NCI-H1930 (cell line): Measurements from ENCODE around the gene EFS.

Experiments used
- DNase-seq, 2 experiments: peaks; one replicate each; lab custom pipeline; 2025; lab: John Stamatoyannopoulos, UW

EFS gene

GRCh38 chr14:23379366-23380196 is 14.6 kb upstream of the EFS start:
- DNase-seq, result peak; percentile 9 to 41

DNA sequence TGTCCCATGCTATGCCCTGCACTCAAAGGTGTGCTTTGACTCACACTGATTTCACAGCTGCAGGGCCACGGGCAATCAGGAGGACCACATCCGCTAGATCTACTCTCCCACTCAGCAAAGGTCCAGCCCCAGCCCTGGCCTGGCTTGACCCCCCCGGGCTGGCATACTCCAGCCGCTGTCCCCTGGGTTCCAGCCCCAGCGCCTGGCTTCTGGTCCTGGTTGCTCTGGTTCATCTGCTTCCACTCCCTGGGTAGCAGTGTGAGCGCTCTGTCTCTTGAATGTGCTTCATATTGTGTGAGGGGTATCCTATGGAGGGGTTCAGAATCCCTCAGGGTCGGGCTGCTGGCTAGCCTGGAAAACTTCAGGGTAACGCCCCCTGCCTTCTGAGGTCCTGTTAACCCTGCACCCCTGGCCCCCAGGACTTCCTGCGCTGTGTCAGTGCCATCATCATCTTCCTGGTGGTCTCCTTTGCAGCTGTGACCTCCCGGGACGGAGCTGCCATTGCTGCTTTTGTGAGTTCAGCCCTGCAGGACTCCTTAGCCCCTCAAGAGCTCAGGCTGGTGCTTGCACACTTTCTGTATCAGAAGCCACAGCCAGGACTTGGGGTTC is 13.7 kb upstream of the EFS start:
- no peak for DNase-seq

DNA sequence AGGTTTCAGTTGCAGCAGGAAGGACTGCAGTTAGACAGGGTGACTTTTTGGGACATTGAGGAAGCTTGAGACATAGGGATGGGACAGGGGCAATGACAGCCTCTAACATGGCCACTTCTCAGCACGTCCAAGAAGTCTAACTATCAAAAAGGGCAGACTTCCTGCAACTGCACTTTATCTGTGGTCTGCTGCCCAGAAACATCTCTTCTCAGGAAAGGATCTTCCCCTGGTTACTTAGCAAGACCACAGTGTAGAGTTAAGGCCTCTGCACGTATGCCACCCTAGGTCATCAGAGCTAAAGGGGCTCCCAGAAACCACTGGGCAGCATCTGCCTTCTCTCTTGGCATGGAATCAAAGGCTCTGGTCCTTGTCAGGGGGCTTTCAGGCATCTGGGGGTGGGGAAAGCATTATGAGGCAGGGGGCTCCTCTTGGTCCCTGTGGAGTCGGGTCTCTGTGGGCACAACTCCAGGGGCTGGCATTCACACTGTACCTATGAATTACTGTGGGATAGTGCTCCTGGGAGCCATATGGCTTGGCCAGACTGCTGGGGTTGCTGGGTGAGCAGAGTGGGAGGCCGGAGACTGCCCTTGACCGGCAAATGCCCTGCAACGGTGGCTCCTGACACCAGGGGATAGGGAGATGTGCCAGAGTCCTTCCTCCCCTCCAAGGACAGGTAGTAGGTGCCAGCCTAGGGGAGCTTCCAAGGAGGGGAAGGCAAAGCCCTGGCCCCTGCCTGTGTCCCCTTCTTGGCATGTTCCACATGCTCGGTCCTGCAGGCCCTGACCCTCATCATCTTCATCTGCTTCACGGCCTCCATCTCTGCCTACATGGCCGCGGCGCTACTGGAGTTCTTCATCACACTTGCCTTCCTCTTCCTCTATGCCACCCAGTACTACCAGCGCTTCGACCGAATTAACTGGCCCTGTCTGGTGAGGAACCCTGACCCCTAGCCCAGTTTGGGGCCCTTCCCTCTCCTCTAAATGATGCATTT is 12.9 kb upstream of the EFS start:
- no peak for DNase-seq

DNA sequence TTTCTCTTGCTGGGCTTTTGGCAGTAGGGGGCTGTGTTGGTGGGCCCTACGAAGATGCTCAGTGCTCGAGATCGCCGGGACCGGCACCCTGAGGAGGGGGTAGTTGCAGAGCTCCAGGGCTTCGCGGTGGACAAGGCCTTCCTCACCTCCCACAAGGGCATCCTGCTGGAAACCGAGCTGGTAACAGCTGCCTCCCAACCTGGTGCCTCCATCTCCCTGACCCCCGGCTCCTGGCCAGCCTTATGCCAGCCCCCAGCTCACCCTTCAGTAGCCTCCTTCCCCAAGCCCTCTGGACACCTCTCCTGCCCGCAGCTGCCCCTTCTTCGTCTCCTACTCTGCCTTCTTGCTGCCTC is 12.2 kb upstream of the EFS start:
- DNase-seq, result no peak

DNA sequence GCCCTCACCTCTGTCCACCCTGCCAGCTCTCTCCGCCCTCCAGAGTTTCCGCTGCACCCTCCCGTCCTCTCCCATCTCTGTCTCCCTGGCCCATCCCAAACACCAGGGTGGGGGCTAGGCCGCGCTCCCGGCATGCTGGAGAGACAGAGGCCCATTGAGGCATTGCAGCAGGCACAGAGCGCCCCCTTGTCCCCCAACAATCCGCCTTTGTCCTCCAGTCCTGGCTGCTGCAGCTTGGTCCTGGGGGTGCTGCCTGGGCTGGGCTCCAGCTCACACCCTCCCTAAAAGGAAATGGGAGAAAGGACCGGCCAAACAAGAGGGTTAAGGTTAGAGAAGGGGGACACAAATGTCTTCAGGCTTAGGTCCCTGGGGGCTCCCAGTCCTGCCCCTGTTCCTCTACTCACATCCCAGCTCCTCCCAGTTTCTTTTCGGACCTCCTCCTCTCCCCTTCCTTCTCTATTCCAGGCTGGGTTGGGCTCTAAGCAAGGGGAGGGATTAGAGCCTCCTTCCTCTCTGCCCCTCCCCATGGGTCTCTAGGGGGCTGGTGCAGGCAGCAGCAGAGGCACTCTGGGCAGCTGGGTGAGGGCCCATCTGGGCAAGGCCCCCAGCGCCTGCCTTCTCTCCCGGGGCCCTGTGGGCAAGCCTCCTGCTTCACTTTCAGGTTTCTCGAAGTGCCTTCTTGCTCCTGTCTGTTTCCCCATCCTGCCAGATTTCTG is 11.7 kb upstream of the EFS start, which contains the start of gene CMTM5:
CMTM5 (plus strand) TSS at position 565 of the 716 bp plus-strand sequence. CDS start 206 bp downstream, outside the sequence.
- DNase-seq, result no peak

DNA sequence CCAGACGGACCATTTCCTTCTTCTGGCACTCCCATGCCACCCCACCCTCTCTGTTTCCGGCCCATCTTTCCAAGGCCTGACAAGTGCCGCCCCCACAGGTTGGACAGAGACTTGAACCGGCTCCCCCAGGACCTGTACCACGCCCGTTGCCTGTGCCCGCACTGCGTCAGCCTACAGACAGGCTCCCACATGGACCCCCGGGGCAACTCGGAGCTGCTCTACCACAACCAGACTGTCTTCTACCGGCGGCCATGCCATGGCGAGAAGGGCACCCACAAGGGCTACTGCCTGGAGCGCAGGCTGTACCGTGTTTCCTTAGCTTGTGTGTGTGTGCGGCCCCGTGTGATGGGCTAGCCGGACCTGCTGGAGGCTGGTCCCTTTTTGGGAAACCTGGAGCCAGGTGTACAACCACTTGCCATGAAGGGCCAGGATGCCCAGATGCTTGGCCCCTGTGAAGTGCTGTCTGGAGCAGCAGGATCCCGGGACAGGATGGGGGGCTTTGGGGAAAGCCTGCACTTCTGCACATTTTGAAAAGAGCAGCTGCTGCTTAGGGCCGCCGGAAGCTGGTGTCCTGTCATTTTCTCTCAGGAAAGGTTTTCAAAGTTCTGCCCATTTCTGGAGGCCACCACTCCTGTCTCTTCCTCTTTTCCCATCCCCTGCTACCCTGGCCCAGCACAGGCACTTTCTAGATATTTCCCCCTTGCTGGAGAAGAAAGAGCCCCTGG is 10.7 kb upstream of the EFS start:
- DNase-seq, result no peak

DNA sequence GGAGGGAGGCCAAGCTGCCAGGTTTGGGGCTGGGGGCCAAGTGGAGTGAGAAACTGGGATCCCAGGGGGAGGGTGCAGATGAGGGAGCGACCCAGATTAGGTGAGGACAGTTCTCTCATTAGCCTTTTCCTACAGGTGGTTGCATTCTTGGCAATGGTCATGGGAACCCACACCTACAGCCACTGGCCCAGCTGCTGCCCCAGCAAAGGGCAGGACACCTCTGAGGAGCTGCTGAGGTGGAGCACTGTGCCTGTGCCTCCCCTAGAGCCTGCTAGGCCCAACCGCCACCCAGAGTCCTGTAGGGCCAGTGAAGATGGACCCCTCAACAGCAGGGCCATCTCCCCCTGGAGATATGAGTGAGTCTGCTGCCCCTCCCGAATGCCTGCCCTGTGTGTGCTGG is 8.1 kb upstream of the EFS start:
- no peak for DNase-seq

GRCh38 chr14:23372509-23372908 is 7.5 kb upstream of the EFS start, which contains the start of gene IL25:
Gene IL25 (plus strand): TSS chr14:23372809.
- DNase-seq, result no peak

DNA sequence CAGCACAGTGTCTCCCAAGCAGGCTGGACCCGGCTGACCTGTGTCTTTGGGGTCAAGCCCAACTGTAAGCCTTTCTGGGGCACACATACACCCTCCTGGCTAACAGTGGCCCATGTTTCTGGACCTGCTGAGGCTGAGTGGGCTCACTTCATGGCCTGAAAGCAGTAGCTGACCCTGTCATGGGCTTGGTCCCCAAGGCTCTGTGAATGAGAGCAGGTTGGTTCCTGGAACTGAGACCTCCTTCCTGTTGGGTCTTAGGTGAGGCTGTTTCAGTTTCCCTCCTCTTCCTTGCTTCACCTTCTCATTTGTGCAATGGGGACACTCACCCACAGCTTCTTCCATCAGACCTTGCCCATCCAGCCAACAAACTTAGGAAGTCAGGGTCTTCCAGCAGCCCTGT is 6.9 kb upstream of the EFS start:
- no peak for DNase-seq

GRCh38 chr14:23370221-23370620 is 5.2 kb upstream of the EFS start:
- no peak for DNase-seq

DNA sequence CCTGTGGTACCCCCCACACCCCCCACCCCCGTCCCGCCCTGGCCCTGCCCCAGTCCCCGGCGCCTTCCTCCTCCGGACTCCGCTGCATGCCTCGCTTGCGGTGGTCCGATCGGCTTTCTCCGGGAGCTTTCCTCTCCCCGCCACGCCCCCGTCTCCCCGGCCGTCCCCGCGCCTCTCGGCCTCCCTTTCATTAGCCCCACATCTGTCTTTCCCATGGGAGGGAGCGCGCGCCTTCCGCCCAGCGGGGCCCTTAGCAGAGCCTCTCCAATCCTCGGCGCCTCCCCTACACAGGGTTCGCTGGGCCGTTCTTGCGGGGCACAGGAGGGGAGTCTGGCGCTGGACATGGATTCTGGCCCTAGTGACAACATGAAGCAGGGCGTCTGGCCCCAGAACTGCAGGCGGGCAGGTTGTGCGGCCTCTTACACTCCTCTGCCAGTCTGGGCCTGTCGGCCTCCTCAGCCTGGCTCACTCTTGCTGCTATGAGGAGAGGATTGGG is 1.5 kb upstream of the EFS start:
- no peak for DNase-seq

DNA sequence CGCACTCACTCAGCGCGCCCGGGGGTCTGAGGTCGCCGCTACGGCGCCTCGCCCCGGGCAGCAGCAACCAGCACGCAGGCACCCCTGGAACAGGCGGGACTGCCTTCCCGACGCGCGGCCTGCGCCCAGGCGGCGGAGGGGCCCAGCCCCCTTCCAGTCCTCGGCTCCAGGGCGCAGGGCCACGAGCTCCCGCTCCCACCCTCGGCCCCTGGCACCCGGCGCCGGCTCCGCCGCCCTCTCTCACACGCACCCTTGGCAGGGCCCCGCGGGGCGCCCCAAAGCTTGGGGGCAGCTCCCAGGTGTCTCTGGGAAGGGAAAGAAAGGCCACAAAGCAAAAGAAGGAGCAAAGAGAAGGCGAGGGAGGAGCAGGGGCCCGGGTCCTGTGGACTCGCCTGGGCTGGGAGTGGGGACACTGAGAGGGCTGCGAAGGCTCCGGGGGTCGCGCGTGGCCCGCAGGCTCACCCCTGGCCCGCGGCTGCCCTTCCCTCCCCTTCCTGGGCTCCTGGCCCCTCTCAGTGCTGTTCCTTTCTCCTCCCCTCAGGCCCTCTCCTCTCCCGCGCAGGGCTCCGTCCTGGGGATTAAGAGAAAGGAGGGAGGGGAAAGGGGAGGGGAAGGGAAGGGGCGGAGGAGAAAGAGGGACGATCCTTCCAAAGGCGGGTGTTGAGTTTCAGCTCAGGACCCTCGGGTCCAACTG is 907 bp upstream of the EFS start:
- DNase-seq, result no peak

DNA sequence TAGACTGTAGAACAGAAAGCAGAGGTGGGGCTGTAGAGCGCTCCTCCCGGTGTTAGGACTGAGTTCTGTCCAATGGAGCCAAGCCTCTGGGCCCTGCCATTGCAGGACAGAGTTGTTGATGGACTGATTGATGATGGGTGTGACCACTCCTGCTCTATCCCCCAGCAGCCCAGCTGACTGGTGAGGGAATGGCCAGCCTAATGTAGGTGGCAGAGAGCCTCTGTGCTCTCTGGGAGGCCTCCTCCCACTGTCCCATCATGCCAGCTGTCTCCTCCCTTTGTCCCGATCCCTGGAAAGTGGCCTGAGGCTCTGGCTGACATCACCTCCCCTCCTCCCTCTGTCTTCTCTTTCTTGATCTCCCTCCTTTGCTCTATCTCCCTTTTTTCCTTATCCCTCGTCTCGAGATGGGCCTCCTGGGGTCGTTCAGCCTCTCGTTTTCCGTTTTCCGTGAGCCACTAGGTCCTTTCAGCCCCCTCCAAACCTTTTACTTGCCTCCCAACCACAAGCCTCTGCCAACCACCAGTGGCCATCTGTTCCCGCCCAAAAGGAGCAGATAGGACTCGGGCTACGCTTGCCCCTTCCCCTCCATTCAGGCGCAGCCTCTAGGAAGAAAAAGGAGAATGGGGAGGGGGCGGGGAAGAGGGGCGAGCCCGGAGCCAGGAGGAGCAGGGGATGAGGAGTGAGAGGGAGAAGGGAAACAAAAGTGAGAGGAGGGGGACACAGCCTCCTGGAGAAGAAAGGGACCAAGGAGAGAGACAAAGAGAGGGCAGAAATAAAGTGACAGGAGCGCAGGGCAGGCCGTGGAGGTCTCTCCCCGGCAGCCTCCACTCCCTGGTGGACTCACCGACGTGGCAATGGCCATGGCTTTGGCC is 572 bp downstream of the EFS start:
- no peak for DNase-seq

DNA sequence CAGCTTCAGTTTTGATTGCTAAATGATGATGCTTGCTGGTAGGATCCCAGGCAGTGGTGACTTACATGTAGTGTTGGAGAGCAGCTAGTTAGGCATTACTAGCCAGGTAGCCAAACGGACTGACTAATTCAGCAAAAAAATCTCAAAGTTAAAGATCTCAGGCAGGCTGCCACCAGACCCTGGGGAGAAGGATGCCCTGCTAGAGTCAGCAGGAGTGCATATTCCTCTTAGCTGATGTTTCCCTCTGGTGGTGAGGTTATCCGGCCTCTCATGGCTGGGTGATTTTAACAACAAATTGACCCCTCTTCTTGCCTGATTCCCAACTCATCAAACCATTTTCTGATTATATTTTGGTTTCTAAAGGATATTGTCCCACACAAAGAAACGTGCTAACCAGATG is 2.8 kb downstream of the EFS start:
- no peak for DNase-seq

DNA sequence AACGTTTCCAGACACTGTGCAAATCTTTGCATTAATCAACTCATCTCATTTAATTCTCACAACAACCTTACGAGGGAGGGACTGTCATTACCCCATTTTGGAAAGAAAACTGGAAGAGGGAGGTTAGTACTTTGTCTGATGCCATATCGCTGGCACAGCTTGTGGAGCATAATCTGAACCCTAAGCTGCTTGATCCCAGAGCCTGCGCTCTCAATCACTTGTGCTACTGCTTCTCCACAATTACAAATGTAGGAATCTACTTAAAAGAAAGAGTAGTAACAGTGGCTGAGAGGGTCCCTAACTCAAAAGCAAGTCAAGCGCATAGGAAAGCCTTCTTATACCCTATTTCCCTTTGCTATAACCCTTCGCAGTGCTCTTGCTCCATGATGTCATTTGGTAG is 3.2 kb downstream of the EFS start:
- DNase-seq, result no peak

DNA sequence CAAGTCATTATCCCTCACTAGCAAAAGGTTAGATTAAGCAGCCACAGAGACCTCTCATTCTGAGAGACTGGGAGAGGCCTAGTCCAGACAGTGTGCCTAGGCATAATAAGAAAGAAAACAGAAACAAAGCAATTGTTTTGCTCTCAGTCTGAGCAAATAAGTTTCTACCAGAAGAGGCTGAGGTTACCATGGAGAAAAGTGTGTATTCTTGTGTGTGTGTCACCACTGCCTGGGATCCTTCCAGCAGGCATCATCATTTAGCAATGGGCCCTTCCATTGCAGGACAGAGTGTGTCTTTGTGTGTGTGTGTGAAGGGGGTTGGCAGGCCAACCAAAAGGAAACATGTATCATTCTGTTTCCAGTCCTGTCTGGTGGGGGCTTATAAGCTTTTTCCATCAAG is 3.7 kb downstream of the EFS start:
- DNase-seq, result no peak

- DNase-seq, result no peak
Observed at GRCh38 chr14:23360496-23360895, 4.5 kb downstream of the EFS start.

- DNase-seq, result no peak
Observed at GRCh38 chr14:23359722-23360447, 5.1 kb downstream of the EFS start.

GRCh38 chr14:23359167-23359626 is 5.8 kb downstream of the EFS start:
- no peak for DNase-seq
